WERI-Rb-1 (cell line): Measurements from ENCODE around the gene MVB12A.

Source experiments
- DNase-seq: peaks from one replicate; pipeline ENCODE4 v3.0.0-alpha.2; 2020
- H3K27ac ChIP-seq: fragments of 250-450 bp; sonication (Bioruptor Pico); 2 replicates; pipeline ENCODE4 v1.5.1; 2020; ENCODE audit warnings: mild to moderate bottlenecking, moderate library complexity
- H3K27me3 ChIP-seq: fragments of 250-450 bp; sonication (Bioruptor Pico); 2 replicates; pipeline ENCODE4 v1.5.1; 2021; ENCODE audit warnings: mild to moderate bottlenecking, low read depth, moderate library complexity; ENCODE audit not compliant: insufficient read depth, severe bottlenecking
- H3K36me3 ChIP-seq: fragments of 250-450 bp; sonication (Bioruptor Pico); 2 replicates; pipeline ENCODE4 v1.5.1; 2020; ENCODE audit warnings: mild to moderate bottlenecking, moderate library complexity
- H3K4me3 ChIP-seq: 2 replicates; pipeline ENCODE4 v1.5.1; 2011; ENCODE audit warnings: low read depth, mild to moderate bottlenecking, control low read depth, low read length
- H3K9me3 ChIP-seq: fragments of 250-450 bp; sonication (Bioruptor Pico); 2 replicates; pipeline ENCODE4 v1.5.1; 2021; ENCODE audit warnings: mild to moderate bottlenecking, moderate library complexity; ENCODE audit not compliant: severe bottlenecking
- TF ChIP-seq, protein P1 (sequence below): IDR thresholded peaks from 2 replicates; pipeline ENCODE4 v1.5.1; 2011; ENCODE audit warnings: low read depth, mild to moderate bottlenecking, control low read depth, inconsistent platforms, low read length

MVB12A gene

DNA sequence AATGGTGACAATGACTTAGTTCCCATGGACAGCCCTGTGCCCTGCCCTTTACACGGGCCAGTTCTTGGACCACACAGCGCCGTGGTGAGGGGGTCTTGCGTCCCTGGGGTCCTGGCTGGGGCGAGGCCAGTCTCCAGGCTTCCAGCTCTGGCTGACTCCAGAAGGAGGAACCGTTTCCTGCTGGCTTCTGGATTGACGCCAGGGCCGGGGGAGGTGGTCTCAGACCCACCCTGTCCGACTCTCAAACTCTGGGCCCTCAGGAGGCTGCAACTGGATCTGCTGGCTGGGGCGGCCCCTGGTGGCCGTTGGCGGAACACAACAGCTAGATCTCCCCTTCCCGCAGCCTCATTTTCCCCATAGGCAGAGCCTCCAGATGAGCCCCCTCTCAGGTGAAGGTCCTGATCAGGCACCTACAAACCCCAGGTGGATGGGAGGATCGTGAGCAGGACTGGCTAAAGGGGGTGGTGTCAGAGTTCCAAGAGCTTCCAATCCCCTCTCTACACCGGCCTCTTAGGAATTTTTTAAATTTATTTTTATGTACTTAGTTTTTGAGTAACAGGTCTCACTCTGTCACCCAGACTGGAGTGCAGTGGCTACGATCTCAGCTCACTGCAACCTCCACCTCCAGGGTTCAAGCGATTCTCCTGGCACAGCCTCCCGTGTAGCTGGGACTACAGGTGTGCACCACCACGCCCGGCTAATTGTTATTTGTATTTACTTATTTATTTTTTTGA is 33.8 kb upstream of the MVB12A start:
- TF ChIP-seq, protein P1, sequence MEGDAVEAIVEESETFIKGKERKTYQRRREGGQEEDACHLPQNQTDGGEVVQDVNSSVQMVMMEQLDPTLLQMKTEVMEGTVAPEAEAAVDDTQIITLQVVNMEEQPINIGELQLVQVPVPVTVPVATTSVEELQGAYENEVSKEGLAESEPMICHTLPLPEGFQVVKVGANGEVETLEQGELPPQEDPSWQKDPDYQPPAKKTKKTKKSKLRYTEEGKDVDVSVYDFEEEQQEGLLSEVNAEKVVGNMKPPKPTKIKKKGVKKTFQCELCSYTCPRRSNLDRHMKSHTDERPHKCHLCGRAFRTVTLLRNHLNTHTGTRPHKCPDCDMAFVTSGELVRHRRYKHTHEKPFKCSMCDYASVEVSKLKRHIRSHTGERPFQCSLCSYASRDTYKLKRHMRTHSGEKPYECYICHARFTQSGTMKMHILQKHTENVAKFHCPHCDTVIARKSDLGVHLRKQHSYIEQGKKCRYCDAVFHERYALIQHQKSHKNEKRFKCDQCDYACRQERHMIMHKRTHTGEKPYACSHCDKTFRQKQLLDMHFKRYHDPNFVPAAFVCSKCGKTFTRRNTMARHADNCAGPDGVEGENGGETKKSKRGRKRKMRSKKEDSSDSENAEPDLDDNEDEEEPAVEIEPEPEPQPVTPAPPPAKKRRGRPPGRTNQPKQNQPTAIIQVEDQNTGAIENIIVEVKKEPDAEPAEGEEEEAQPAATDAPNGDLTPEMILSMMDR: peak; percentile 97
- Histone ChIP-seq H3K4me3 (no peak overlapping the region), H3K27ac (no peak overlapping the region), H3K27me3 (peaks cover 8% of the 10 kb centered on the region), H3K36me3 (no peaks in the 10 kb centered on the region), H3K9me3 (peaks cover 13% of the 10 kb centered on the region)
- peak; percentile 67 for DNase-seq

DNA sequence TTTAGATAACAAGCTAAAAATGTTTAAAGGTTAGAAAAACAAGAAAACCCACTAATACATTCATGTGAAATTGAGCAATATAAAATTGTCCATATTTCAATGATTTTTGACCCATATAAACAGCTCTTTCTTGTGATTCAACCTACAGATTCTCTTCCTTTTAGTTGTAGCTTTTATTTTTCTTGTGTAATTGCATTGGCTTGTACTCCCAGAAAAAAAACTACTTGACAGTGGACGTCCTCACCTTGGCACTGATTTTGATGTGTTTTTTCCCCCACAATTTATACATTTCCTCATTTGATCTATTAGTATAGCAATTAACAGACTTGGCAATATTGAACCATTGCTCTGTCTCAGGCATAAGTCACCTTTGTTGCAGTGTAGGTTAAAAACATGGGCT is 30.6 kb upstream of the MVB12A start:
- no peak for DNase-seq

GRCh38 chr19:17389957-17390664 is 29.7 kb upstream of the MVB12A start:
- Histone ChIP-seq H3K27me3 (peaks cover 8% of the 10 kb centered on the region), H3K4me3 (peak overlapping the region; percentile 69), H3K36me3 (no peaks in the 10 kb centered on the region), H3K9me3 (peaks cover 12% of the 10 kb centered on the region), H3K27ac (no peak overlapping the region)
- DNase-seq: peak; percentile 23
- TF ChIP-seq, protein P1: peak; percentile 32

More for the DNA sequence above, 30.6 kb upstream of the MVB12A start:
- TF ChIP-seq, protein P1: no peak
- Histone ChIP-seq H3K4me3 (no peak overlapping the region), H3K36me3 (no peaks in the 10 kb centered on the region), H3K27me3 (peaks cover 8% of the 10 kb centered on the region), H3K9me3 (peaks cover 12% of the 10 kb centered on the region), H3K27ac (no peak overlapping the region)

- Histone ChIP-seq H3K9me3 (peaks cover 12% of the 10 kb centered on the region), H3K36me3 (no peaks in the 10 kb centered on the region), H3K4me3 (peak overlapping the region; percentile 85), H3K27me3 (peaks cover 8% of the 10 kb centered on the region), H3K27ac (no peak overlapping the region)
- TF ChIP-seq, protein P1: peak; percentile 90
- DNase-seq: peak; percentile 96
Measured at GRCh38 chr19:17390665-17391370, 29.0 kb upstream of the MVB12A start.

GRCh38 chr19:17391371-17392151 is 28.3 kb upstream of the MVB12A start:
- no peaks in the 10 kb centered on the region for H3K36me3 ChIP-seq
- peak overlapping the region; percentile 85 for H3K4me3 ChIP-seq
- H3K27me3 ChIP-seq: peaks cover 8% of the 10 kb centered on the region
- no peak overlapping the region for H3K27ac ChIP-seq
- H3K9me3 ChIP-seq: peaks cover 12% of the 10 kb centered on the region
- TF ChIP-seq, protein P1: no peak
- no peak for DNase-seq
